Retina (tissue), 1 donor: Measurements from ENCODE around the gene SCNN1B.

Experiments used
- DNase-seq: peaks from one replicate; pipeline ENCODE4 v3.0.0-alpha.2; 2016

Gene SCNN1B

GRCh38 chr16:23410176-23410575 is 108.1 kb downstream of the SCNN1B start:
- DNase-seq, result no peak

GRCh38 chr16:23414731-23415130 is 112.6 kb downstream of the SCNN1B start:
- DNase-seq, result no peak

- DNase-seq, result no peak
These were observed 114.7 kb downstream of the SCNN1B start for GRCh38 chr16:23416816-23417215.

- no peak for DNase-seq
These were observed 117.9 kb downstream of the SCNN1B start for GRCh38 chr16:23420011-23420410.

GRCh38 chr16:23423496-23424049 is 121.5 kb downstream of the SCNN1B start:
- DNase-seq, result no peak

GRCh38 chr16:23424292-23424958 is 122.3 kb downstream of the SCNN1B start:
- no peak for DNase-seq

- no peak for DNase-seq
These were observed 126.2 kb downstream of the SCNN1B start for GRCh38 chr16:23428351-23428750.
